Measurements from ENCODE around the gene MAL.

The MAL gene

DNA sequence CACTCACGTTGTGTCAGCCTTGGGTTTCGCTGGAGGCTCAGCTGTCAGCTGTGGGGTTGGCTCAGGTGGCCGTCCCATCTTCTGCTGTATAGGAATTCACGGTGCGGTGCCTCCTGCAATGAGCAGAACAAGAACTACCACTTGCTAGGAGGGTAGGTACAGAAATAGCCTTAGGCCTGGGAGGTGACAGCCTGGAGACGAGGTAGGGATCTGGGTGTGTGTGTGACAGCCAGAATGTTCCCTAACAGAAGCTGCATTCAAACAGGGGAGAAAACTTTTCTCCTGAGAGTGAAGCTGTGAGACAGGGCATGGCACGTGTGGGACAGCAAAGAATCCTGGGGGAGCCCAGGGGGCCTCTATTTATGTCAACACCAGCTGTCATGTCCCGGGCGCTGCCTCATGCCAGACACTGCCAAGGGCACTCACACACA, 8.4 kb upstream of the MAL start:
- DNase-seq, result no peak

DNA sequence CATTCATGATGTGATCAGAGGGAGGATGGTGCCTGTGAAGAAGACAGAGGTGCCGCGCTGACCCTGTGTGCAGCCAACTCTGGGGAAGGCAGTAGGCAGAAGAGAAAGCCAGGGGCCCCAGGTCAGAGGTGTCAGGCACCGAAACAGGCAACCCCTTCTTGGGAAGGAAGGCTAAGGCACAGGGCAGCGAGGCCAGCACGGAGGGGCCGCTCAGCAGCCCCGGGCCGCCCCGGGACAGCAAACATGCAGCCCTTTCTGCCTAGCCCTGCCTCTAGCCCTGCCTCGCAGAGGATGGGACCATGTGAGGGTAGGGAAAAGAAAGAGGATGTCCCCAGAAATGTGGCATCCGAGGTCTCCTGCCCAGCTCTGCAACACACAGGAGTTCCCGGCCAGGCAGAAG, 7.7 kb upstream of the MAL start:
- DNase-seq, result no peak

DNA sequence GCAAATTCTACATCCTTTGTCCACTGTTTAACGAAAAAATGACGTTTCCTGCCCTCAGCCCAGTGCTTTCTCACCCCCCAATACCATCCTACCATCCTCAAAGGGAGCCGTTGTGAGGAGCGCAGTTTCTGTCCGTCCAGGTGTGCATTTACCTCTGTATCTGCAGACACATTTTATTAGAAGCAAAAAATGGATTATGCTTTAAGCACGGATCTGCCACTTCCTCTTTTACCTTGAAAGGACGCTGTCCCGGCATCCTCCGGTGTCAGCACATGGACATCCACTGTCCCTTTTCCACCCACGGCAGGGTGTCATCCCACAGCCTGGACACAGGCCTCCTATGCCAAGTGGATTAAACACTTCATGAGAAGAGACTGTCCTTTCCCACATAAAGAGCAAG, 7.2 kb upstream of the MAL start:
- no peak for DNase-seq

DNA sequence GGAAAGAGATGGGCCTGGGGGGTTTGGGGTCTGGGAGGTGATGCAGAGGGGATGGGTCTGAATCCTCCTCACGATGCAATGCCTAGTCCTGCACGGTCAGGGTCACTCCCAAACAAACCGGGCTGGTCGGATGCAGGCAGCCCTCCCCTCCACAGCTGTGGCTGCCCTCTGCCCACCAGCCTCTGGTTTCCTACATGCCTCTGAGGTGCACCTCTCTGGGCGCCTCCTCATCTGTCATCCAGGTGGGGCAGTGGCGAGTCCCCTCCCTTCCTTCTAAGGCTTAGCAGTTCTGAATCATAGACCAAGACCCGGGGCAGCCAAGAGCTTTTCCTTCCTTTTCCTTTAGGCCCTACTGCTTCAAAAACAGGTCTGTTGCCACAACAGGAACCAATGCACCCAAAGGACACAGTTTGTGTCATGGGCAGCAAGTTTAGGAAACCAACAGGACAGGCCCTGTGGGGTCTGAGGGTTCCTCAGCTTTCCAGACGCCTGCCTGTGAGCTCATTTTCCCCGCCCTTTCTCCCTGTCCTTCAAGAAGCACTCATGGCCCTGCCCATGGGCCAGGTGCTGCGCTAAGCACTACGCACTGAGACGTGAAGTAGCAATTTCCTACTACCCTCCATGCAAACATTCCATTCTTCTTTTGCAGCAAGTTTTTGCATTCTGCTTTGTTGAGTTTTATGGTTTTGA, 6.5 kb upstream of the MAL start:
- DNase-seq, result no peak

DNA sequence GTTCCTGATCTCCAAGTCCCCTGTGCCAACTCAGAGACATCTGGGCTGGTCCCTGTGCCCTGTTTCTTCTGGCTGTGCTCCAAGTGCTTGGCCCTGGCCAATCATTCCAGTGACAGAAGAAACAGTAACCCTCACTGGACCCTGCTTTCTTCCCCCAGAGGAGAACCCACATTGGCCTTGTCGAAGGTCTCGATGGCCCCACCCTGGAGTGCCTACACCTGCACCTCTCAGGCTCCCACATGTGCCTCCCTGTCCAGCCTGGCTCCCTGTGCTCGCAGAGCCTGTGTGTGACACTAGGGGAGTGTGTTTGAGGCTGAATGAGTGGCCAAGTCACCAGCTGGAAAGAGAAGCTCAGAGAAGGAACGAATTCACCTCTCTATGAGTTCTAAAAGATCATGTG, 5.9 kb upstream of the MAL start:
- DNase-seq, result no peak

DNA sequence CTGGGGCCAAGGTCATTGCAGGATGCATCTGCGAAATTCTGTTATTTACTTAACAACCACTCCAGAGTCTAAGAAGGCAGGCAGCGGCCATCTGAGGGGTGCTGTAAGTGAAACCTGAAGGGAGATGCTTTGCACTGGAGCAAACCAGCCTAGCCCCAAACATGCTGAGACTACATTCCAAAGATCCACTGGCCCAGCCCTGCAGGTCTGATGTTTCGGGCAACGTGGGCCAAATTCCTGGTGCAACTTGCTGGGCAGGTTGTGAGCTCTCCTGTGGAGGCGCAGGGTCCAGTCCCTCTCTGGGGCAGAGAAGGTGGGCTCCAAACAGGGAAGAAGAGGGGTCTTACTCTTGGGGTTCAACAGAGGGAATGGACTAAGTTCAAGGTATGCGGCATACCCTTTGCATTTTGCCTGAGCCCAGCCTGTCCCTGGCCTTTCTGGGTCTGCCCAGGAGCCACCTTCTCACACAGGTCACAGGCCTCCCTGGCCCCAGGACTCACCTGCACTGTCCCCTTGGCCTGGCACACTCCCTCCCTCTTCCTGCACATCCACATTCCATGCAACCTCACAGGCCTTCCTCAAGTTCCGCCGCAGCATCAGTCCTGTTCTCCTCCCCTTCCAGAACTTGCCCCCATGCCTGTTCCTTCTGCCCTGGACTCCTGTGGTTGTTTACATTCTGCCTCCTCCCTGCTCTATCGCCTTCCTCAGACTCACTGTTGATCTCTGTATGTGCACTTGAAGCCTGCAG, 5.1 kb upstream of the MAL start:
- no peak for DNase-seq

DNA sequence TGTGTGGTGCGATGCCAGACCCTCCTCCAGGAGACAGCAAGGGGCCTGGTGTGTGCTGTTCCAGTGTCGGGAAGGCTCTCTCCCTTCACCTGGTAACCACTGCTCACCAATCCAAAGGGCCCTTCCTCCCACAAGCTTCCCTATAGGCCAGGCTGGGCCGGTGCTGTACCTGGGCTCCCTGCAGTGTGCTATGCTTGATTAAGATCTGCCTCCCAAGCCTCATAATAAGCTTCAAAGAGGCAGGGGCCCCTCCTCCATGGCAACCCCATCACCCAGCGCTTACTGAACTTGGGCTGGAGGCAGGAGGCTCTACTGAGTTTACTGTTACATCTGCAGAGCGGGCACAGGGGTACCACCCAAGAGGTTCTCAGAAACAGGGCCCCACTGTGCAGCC, 4.5 kb upstream of the MAL start:
- DNase-seq, result no peak

DNA sequence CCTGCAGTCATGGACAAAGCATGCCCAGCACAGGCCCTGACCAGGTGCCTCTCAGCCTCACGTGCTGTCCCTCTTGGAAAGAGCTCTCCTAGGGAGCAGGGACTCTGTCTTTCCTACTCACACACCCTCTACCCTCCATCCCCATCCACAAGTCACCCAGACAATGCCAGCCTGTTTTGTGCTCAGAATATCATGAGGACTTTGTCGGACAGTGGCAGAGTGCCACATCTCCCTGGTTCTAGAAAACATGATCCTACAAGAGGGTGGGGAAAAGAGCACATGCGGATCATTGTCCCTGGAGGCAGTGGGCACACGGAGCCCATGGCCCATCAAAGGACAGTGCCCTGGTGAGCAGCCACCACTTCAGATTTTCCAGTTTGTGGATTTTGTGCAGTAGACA, 3.7 kb upstream of the MAL start:
- DNase-seq, result no peak

DNA sequence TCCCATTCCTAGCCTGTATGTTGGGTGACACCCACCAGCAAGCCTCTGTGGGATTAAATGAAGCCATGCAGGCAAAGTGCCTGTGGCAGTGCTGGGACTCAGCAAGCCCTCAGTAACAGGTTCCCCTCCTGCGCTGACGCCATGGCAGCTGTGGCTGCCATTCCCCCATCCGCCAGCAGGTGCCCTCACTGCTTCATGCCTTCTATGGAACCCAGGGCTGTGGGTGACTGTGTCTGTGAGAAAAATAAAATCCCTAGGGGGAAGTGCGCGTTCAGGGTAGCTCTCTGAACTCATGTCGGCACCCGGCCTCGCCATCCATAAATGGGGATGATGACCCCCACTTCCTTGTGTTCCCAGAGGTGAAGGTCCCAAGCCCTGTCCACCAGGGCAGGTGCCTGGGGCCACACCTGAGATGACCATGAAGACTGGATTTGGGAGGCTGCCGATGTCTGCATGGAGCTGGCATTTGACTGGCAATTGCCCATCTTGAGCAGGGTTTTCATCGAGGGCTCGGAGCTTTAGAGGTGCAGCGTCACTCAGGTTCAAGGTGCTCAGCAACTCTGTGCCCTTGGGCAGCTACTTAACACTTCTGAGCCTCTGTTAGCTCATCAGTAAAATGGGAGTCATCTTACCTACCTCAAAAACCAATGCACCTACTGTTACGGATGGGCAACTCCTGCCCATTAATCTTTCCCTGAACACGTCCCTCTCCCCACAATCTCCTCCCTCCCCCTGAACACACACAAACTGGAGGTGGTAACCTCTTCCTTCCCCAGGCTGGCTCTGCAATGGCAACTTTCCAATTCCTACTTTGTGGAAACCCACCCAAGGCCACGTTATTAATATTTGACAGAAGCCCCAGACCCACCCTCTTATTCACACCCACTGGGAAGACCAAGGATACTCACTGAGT, 2.9 kb upstream of the MAL start:
- peak; percentile 45 for DNase-seq

DNA sequence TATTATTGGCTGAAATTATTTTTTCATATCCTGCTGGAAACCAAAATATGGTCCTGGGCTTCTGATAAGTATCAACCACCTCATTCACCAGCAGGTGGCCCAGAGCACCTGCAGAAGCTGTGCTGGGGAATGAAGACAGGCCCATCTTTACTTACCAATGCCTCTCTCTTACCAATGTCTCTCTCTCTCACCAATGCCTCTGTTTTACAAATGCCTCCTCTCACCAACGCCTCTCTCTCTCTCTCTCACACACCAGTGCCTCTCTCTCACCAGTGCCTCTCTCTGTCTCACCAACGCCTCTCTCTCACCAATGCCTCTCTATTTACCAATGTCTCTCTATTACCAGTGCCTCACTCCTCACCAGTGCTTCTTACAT, 2.3 kb upstream of the MAL start:
- DNase-seq, result no peak

DNA sequence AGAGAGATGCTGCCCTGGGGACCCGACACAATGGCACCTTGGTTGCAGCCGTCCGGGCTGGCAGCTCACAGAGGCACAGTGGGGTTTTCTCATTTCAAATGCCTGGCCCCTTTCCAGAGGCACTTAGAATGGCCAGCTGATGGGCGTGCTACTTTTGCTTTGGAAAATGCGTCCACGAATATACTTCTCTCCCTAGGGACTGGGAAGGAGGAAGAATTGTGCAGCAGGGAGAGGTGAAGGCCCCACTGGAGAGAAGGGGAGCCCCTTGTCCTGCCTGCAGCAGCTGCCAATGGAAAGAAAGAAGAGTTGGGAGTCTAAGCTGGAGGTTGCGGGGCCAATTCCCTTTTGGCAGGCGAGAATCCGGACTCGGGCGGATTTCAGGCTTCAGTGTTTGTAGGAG, 1.1 kb upstream of the MAL start:
- DNase-seq, result no peak

DNA sequence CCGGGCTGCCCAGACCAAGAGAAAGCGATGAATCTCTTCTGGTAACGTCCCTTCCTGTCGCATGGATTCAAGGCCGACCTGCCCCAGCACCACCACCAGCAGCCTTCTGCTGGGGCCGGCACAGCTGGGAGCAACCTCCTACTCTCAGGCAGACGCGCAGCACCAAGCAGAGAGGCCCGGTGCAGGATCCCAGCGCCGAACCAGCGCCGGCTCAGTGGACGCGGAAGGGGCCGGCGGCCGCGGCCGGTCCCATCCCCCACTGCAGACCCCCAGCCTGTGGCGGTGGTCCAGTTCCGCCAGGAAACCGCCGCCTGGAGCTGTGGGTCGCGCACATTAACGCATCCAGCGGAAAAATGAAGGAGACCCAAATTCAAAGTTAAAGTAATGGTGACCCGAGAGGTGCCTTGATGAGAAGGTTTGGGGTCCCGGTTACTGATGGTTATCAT, 525 bp upstream of the MAL start:
- DNase-seq, result no peak

DNA sequence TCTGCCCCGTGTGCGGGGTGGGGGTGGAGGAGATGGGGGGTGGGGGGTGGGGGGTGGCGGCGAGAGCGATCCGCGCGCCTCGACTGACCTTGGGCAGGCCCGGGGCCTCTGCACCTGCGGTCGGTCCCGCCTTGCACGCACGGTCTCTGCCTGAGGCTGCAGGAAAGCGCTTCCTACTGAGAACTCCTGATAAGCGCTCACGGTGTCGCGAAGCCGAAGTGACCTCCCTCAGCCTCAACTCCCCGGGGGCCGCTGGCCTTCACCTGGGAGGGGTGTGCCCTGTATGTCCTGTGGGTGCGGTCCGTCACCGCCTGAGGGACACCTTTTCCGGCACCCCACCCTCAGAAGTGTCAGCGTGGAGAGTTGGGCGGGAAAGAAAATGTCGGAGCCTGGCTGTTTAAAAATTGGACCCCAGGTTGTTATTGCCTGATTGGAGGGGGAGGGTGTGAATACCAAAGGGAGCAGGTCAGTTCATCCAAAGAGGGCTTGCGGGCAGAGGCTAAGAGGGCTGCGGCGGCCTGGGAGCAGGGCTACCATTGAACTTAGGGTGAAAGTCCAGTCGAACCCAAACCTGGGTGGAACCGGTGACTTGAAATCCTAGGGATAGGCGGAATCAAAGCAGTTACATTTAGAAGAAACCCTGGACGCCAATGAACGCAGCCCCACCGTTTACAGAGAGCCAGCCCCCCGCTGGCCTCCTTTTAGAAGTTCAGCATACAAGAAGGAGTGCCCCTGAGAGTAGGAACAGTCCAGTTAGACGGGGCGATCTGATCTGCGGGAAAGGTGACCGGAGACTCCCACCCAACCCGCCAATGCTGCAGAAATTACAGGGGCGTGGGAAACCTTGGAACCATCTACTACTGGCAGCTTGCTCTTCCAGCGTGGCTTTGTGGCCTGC, 1.2 kb downstream of the MAL start:
- no peak for DNase-seq

DNA sequence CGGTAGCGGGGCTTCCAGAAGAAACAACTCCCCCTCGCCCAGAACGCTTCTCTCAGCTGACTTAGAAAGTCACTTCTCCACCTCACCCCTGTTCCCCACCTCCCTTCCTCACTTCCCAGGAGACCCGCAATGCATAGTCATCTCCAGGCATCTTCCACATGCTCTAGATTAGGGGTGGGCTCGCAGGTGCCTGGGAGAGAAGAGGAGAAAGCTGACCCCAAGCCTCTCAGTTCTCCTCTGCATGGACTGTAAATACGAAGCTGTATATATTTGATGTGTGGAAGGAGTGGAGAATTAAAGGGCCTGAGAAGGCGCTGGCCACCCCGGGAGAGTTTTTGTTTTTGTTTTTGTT, 1.8 kb downstream of the MAL start:
- no peak for DNase-seq

DNA sequence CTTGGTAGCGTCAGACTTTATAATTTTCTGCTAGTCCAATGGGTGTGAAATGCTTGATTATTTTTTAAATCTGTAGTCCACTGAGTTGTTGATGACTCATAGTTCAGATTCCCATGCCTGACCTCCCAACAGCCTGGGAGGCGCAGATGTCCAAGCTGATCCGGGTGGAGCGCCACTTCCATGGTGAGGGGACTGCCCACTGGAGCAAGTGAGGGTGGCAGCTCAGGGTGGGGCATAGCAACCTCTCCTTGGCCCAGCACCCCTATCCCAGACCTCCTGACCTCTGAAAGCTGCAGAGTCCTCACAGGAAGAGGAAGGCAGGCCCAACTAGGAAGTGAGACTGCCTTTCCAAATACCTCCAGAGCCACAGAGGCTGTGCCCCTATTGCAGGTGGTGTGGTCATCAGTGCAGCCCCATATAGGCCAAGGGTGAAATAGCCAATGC, 4.4 kb downstream of the MAL start:
- DNase-seq, result no peak

DNA sequence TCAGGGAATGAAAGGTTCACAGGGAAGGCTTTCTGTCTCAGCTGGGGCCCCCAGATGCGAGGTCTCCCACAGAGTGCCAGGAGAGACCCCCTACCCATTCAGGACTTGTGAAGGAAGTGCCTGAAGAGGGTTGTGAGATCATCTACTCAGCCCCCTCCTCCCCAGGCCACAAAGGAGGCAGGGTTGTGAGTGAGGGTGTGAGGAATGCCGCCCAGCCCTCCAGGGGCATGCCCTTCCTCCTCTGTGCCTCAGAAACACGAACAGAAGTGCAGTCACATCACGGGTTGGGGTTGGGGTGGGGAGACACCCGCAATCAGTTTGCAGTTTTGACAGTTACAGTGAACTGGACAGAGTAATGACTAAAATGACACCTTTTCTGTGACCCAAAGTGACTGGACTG, 5.0 kb downstream of the MAL start:
- no peak for DNase-seq

DNA sequence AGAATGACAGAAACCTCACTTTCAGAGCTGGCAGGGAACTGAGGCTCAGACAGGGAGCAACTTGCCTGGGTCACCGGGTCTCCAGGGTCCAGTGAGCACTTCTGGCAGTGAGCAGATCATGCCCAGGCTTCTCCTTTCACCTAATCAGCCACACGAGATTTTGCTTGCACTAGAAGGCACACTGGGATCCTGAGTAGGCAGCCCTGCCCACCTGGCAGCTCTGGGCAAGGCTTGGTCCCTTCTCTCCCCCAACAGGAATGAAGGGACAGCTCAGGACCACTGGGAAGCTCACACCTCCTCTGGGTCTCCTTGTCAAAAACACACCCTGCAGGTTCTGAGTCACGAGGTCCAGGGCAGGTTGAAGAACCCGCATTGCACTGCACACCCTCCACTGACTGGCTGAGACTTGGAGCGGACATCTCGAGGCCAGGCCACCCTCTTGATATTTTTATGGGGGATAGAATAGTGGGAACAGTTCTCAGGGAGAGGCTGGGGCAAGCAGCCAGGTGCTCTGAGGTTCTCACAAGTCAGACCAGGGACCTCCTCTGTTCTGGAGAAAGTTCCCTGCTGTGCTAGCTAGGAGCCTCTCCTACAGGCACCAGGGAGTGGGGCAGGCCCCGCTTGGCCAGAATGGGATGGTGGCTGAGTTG, 5.7 kb downstream of the MAL start:
- DNase-seq, result no peak

DNA sequence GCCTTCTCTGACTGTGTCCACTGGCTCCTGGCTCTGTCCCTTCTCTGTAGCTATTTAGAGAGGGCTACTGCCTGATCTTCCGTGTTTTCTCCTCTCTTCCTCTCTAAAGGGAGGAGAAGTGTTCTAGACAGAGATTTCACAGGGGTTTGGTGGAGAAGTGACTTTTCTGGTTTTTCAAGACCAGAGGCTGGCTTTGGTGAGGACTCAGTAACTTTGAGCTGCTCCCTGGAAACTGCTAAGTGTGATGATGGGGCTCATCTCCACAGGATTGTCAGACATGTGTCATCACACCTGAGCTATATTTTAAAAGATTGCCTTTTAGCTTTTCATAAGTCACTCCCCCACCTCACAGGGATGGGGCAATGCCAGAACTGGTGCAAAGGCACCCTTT, 6.2 kb downstream of the MAL start:
- DNase-seq, result no peak

DNA sequence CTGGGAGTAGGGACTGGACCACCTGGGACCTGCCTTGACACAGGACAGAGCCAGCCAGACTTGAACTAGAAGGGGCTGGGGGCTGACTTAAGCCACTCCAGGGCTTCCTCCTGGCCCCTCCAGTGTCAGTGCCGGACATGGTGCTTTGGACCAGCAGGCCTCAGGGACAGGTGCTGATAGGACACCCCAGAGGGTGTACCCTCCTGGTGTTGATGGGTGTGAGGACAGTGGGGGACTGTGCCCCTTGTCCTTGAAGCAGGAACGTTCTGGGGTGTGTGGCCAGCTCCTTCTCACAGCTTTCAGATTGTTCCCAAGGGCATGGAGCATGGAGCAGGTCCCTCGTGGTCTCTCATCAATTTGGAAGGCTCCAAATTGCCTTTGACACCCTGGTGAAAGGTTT, 6.8 kb downstream of the MAL start:
- no peak for DNase-seq

DNA sequence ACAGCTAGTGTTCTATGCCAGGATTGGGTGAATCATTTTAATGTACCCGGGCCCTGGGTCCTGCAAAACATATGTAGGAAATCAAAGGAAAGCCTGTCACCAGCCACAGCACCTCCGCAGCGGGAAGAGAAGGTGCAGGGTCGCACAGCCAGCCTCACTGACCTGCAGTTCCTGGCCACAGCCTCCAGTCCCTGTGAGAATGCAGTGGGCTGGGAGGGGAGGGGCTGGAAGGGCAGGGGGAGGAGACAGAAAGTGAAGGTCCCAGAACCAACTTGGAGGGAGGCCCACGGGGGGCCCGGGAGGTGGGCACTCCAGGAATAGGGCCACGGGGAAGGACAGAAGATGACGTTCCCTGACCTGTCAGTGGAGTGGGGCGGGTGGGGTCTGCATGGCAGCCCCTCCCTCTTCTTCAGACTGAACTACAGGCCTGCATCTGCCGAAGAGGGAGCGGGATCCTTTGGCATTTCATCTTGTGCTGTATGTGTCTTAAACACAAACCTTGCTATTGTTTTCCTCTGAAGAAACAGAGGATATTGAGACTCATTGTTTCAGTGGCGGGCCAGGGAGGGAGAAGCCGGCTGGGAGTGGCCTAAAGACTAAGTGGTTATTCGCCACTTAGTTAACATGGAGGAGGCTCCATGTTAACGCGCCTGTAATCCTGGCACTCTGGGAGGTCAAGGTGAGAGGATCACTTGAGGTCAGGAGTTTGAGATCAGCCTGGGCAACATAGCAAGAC, 7.5 kb downstream of the MAL start:
- no peak for DNase-seq

DNA sequence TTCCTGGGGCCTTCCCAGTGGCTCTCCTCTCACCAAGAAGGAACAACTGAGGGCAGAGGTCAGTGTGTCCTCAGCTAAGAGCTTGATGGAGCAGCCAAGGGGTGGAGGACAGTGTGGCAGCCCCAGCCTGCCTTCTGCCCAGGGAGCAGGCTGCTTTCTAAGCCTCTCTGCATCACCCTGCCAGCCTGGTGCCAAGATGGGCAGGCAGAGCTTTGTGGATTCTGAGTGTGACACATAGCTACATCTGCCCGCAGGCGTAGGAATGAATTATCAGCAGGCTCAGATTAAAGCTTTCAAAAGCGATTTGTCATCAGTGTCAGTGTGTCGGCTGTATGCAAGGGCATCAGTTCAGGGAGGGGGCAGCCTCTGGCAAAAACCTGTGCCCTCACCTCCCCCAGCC, 8.7 kb downstream of the MAL start:
- no peak for DNase-seq

DNA sequence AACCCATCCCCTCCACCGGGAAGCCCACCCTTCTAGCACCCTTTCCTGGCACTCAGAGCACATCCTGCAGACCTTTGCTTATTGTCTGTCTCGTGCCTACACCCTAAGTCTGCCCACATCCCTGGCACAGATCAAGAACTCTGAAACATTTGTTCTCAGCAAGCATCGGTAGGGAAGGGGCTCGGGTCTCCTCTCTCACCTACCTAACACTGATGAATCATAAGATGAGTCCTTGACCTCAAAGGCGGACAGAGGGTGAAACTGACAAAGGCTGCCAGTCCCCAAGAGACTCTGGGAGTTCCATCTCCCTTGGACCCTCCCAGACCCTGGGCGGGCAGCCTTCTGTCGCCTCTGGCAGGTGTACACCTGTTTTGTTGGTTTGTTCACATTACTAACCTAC, 9.3 kb downstream of the MAL start:
- DNase-seq, result no peak

Measured in fibroblast of upper back skin (primary cell).